Stomach smooth muscle (tissue), 2 donors: ENCODE results near the gene GPALPP1.

Experiments used
- H3K27ac ChIP-seq: one replicate; pipeline ENCODE4 v1.7.0; 2013; ENCODE audit warnings: mild to moderate bottlenecking, low read length, inconsistent platforms
- H3K27me3 ChIP-seq, 2 donors: one replicate each; pipeline ENCODE4 v1.7.0; 2013; ENCODE audit warnings: low read length in 2 of 2; ENCODE audit not compliant: insufficient read depth in 2 of 2, control insufficient read depth in 1 of 2
- H3K36me3 ChIP-seq, 2 donors: one replicate each; pipeline ENCODE4 v1.7.0; 2013; ENCODE audit warnings: low read length in 2 of 2; ENCODE audit not compliant: control insufficient read depth in 2 of 2, insufficient read depth in 2 of 2
- H3K4me1 ChIP-seq: one replicate; pipeline ENCODE4 v1.7.0; 2013; ENCODE audit warnings: low read length; ENCODE audit not compliant: control insufficient read depth, insufficient read depth
- H3K4me3 ChIP-seq, 2 donors: one replicate each; pipeline ENCODE4 v1.7.0; 2013; ENCODE audit warnings: low read length in 2 of 2
- H3K9ac ChIP-seq, 2 donors: one replicate each; pipeline ENCODE4 v1.7.0; 2013; ENCODE audit warnings: low read length in 2 of 2, mild to moderate bottlenecking in 1 of 2
- H3K9me3 ChIP-seq, 2 donors: one replicate each; pipeline ENCODE4 v1.7.0; 2013; ENCODE audit warnings: low read length in 2 of 2; ENCODE audit not compliant: control insufficient read depth in 2 of 2
- donor health status: healthy.
- donor health status: Pancreatic carcinoma.

GPALPP1 gene

DNA sequence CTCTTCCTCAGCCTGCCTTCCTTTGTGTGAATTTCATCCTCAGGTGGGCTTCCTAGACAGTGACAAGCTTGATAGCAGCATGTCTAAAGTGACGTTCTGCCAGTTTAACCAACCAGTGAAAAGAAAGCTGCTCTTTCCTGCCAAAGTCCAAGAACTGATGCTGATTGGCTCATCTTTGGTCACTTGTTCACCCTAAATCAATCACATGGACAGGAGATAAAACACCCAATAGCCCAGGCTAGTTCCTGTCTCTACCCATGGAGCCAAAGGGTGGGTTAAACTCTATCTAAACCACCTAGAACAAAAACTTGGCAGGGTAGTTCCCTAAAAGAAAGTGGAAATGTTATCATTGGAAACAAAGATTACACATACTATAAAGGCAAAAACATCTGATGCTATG lies 50.8 kb downstream of the GPALPP1 start:
- H3K9ac ChIP-seq: no peak overlapping the region
- peaks cover 0 to 3% of the 10 kb centered on the region in 2 donors for H3K36me3 ChIP-seq
- H3K4me3 ChIP-seq: no peak overlapping the region
- H3K9me3 ChIP-seq: no peaks in the 10 kb centered on the region
- H3K27me3 ChIP-seq: peaks cover 0 to 5% of the 10 kb centered on the region in 2 donors
- no peaks in the 10 kb centered on the region for H3K4me1 ChIP-seq
- H3K27ac ChIP-seq: no peak overlapping the region

DNA sequence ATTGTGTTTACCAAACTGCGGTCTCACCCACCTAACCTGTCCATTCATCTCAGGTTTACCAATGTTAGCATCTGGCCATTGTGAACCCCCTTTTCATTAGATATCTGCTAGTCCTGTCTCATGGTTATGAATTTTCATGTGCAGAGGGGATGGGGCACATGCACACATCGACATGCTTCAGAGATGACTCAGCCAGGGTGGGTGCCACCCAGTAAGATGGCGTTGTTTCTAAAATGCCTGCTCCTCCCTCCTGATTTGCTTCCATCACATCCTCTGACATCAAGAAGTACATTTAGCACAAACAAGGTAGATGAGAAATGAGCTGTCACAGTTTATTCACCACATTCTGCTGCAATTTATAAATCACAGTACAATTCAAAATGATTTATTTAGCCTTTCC lies 51.3 kb downstream of the GPALPP1 start:
- H3K27ac ChIP-seq: no peak overlapping the region
- H3K27me3 ChIP-seq: peaks cover 0 to 5% of the 10 kb centered on the region in 2 donors
- H3K4me3 ChIP-seq: no peak overlapping the region
- no peak overlapping the region for H3K9ac ChIP-seq
- no peaks in the 10 kb centered on the region for H3K4me1 ChIP-seq
- H3K36me3 ChIP-seq: peaks cover 0 to 3% of the 10 kb centered on the region in 2 donors
- no peaks in the 10 kb centered on the region for H3K9me3 ChIP-seq

- H3K9me3 ChIP-seq: no peaks in the 10 kb centered on the region
Measured at GRCh38 chr13:45042539-45042938, 53.2 kb downstream of the GPALPP1 start.

DNA sequence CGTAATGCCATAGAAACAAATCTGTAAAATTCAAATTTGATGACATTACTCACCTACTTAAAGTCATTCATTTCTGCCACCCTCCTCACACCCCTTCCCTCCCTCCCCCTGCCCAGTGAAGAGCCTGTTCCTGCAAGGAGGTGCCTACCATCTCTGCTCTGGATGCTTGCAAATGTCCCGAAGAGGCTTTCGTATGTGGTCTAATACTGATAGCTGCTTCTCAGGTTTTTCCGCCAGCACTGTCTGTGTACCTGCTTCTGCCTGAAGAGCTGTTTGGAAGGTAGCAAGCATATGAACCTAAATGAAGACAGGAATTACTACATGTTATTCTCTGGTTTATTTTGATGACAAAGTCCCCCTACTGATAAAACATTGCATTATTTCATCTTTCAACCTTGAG lies 57.1 kb downstream of the GPALPP1 start:
- H3K27ac ChIP-seq: no peak overlapping the region
- peaks cover 8% of the 10 kb centered on the region for H3K4me1 ChIP-seq
- H3K9me3 ChIP-seq: no peaks in the 10 kb centered on the region
- no peaks in the 10 kb centered on the region for H3K36me3 ChIP-seq
- H3K27me3 ChIP-seq: peaks cover 0 to 5% of the 10 kb centered on the region in 2 donors
- H3K9ac ChIP-seq: no peak overlapping the region
- peak overlapping the region in 1 of 2 donors; percentile 68 for H3K4me3 ChIP-seq

More at GRCh38 chr13:45042539-45042938, 53.2 kb downstream of the GPALPP1 start:
- H3K27ac ChIP-seq: no peak overlapping the region
- no peak overlapping the region for H3K4me3 ChIP-seq
- no peaks in the 10 kb centered on the region for H3K36me3 ChIP-seq
- H3K4me1 ChIP-seq: peaks cover 6% of the 10 kb centered on the region
- H3K27me3 ChIP-seq: peaks cover 0 to 5% of the 10 kb centered on the region in 2 donors
- H3K9ac ChIP-seq: no peak overlapping the region

DNA sequence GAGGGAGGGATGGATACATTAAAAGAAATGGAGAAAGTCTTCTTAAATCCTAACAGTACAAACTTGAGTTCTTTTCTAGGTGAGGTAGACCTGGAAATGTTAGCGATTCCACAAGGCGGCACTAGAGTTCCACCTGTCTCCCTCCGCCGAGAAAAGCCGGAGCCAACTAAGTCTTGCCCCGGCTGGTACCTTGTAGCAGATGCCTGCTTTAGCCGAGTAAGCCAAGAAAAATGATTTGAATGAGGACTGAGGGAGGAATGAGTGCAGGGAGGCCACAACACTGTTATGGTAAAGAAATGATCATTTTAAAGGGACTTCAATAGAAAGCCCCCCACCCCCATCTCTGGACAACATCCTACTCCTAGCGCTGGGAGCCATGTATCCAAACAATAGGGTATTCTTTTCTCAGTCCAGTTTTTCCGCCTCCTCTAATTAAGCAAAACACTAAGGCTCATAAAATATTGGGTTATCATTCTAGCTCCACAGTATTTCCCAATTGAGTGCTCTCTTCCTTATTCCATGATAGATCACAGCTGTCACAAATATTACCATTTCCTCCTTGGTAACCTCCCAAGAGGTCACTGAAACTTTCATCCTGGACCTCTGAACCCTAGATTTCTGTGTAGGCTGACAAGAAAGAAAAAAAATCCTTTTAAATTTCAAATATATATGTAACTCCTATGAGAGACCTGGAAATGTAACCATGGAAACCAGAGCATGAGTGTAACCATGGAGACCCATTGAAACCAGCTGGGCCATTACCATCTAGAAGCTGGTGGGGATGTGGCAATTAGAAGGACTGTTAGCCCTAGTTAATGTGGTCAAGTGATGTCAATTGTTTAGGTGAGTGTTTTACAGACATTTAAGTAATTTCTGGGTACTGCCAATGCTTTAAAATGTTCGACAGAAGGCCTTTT lies 58.3 kb downstream of the GPALPP1 start:
- H3K4me3 ChIP-seq: peak overlapping the region; percentile 68 to 70
- no peaks in the 10 kb centered on the region for H3K36me3 ChIP-seq
- no peak overlapping the region for H3K27ac ChIP-seq
- H3K9ac ChIP-seq: peak overlapping the region; percentile 58 to 60
- H3K27me3 ChIP-seq: peaks cover 0 to 4% of the 10 kb centered on the region in 2 donors
- no peaks in the 10 kb centered on the region for H3K9me3 ChIP-seq
- peaks cover 8% of the 10 kb centered on the region for H3K4me1 ChIP-seq

DNA sequence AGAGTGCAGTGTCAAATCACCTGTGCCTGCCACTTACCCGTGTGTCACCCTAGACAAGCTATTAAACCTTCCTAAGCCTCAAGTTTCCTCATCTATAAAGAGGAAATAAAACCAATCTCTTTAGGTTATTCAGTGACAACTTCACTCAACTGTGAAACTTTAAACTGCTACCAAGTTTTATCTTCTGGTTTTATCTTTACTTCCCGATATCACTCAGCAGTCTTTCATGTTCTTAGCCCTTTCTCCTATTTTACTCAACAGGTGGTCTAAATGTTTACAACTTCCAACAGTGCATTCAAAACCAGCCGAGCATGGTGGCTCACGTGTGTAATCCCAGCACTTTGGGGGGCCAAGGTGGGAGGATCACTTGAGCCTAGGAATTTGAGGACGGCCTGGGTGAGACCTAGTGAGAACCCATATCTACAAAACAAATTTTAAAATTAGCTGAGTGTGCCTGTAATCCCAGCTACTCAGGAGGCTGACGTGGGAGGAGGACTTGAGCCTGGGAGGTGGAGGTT lies 59.6 kb downstream of the GPALPP1 start:
- Histone ChIP-seq H3K9me3 (no peaks in the 10 kb centered on the region), H3K36me3 (no peaks in the 10 kb centered on the region), H3K27ac (no peak overlapping the region), H3K27me3 (no peaks in the 10 kb centered on the region), H3K4me1 (peaks cover 8% of the 10 kb centered on the region), H3K9ac (no peak overlapping the region), H3K4me3 (no peak overlapping the region)

DNA sequence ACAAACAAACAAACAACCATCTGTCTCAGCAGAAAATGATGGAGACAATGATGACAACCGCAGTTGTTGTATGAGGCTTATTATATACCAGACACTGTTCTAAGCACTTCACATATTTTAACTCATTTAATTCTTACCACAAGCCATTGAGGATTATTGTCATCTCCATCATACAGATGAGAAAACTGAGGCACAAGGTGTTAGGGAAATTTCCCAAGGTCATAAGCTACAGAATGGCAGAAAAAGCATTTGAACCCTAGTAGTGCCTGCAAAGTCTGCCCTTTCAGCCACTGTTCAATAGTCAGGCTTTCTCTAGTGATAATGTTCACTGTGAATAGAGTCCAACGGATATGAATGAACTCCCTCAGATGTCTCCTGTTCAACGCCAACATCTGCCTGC lies 60.1 kb downstream of the GPALPP1 start:
- H3K4me3 ChIP-seq: no peak overlapping the region
- no peaks in the 10 kb centered on the region for H3K9me3 ChIP-seq

GRCh38 chr13:45051315-45051714 lies 62.0 kb downstream of the GPALPP1 start:
- no peaks in the 10 kb centered on the region for H3K27me3 ChIP-seq
- H3K9me3 ChIP-seq: no peaks in the 10 kb centered on the region
- peaks cover 20% of the 10 kb centered on the region for H3K4me1 ChIP-seq
- H3K4me3 ChIP-seq: no peak overlapping the region
- no peaks in the 10 kb centered on the region for H3K36me3 ChIP-seq
- no peak overlapping the region for H3K9ac ChIP-seq
- no peak overlapping the region for H3K27ac ChIP-seq

More for the DNA sequence above, 60.1 kb downstream of the GPALPP1 start:
- H3K9ac ChIP-seq: no peak overlapping the region
- peaks cover 8% of the 10 kb centered on the region for H3K4me1 ChIP-seq
- H3K36me3 ChIP-seq: no peaks in the 10 kb centered on the region
- H3K27me3 ChIP-seq: no peaks in the 10 kb centered on the region
- no peak overlapping the region for H3K27ac ChIP-seq

- H3K4me1 ChIP-seq: peaks cover 16% of the 10 kb centered on the region
- no peaks in the 10 kb centered on the region for H3K36me3 ChIP-seq
- no peaks in the 10 kb centered on the region for H3K27me3 ChIP-seq
- peak overlapping the region in 1 of 2 donors; percentile 29 for H3K4me3 ChIP-seq
- no peak overlapping the region for H3K9ac ChIP-seq
- H3K9me3 ChIP-seq: no peaks in the 10 kb centered on the region
- H3K27ac ChIP-seq: peak overlapping the region; percentile 80
Measured at GRCh38 chr13:45055198-45055901, 66.0 kb downstream of the GPALPP1 start.

DNA sequence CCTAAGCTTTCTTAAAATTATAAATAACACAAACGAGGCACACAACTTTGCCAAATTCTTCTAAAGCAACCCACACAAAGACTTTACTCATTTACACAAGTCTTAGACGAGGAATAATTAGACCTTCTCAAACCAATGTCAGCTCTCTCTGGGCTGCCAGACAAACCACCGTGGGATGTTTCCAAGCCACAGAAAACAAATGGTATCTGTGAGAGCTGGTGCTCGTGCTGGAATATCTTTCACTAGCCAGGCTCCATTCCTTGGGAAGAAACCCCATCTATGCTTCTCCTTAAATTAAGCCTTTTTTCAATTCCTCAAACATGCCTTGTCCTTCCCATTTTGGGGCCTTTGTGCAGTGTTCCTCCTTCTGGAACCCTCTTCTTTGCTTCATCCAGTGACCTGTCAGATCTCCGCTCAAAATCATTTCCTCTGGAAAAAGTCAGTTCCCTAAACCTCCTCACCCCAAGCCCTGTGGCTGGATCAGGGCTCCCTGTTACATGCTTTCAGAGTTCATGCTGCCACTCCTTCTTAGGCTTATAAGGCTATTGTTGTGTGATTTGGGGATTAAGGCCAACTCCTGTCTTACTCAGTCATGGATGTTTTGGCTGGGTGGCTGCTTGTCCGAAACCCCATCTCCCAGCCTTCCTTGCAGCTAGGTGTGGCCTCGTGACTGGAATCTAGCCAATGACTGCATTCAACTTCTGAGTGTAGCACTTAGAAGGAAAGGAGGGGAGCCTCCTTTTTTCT lies 66.7 kb downstream of the GPALPP1 start:
- Histone ChIP-seq H3K27ac (peak overlapping the region; percentile 80), H3K36me3 (no peaks in the 10 kb centered on the region), H3K4me1 (peaks cover 16% of the 10 kb centered on the region), H3K9me3 (no peaks in the 10 kb centered on the region), H3K4me3 (peak overlapping the region; percentile 13 to 29), H3K27me3 (no peaks in the 10 kb centered on the region), H3K9ac (peak overlapping the region; percentile 13 to 55)
